ENCODE measurements around the gene FNBP1.

DNA sequence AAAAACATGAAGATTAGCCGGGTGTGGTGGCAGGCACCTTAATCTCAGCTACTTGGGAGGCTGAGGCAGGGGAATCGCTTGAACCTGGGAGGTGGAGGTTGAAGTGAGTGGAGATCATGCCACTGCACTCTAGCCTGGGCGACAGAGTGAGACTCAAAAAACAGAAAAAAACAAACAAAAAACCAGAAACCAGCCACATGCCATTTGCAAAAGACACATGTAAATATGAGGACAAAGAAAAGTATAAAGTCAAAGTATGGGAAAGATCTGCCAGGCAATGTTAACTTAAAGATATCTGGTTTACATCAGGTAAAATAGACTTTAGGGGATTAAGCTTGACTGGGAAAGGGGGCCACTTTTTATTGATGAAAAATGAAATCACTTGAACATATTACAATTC lies 90.7 kb downstream of the FNBP1 start:
- TF ChIP-seq, protein P1, sequence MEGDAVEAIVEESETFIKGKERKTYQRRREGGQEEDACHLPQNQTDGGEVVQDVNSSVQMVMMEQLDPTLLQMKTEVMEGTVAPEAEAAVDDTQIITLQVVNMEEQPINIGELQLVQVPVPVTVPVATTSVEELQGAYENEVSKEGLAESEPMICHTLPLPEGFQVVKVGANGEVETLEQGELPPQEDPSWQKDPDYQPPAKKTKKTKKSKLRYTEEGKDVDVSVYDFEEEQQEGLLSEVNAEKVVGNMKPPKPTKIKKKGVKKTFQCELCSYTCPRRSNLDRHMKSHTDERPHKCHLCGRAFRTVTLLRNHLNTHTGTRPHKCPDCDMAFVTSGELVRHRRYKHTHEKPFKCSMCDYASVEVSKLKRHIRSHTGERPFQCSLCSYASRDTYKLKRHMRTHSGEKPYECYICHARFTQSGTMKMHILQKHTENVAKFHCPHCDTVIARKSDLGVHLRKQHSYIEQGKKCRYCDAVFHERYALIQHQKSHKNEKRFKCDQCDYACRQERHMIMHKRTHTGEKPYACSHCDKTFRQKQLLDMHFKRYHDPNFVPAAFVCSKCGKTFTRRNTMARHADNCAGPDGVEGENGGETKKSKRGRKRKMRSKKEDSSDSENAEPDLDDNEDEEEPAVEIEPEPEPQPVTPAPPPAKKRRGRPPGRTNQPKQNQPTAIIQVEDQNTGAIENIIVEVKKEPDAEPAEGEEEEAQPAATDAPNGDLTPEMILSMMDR (conservative IDR thresholded peaks at IDR 0.05; ENCODE audit: low read depth in 2 of 2): no peak
- TF ChIP-seq EZH2 (IDR thresholded peaks at IDR 0.05; ENCODE audit: low read depth, unreplicated experiment) (no peak), EZH2phosphoT487 (IDR thresholded peaks at IDR 0.05; ENCODE audit: unreplicated experiment) (no peak), POLR2AphosphoS5 (IDR thresholded peaks at IDR 0.05; ENCODE audit: low read depth) (no peak), STAT1 (IDR thresholded peaks at IDR 0.05; ENCODE audit: unreplicated experiment) (no peak), ZNF114 (CRISPR knock-in tag; IDR thresholded peaks at IDR 0.05) (no peak), JUNB (IDR thresholded peaks at IDR 0.05; ENCODE audit: unreplicated experiment) (no peak)
- TF ChIP-seq, protein P2, sequence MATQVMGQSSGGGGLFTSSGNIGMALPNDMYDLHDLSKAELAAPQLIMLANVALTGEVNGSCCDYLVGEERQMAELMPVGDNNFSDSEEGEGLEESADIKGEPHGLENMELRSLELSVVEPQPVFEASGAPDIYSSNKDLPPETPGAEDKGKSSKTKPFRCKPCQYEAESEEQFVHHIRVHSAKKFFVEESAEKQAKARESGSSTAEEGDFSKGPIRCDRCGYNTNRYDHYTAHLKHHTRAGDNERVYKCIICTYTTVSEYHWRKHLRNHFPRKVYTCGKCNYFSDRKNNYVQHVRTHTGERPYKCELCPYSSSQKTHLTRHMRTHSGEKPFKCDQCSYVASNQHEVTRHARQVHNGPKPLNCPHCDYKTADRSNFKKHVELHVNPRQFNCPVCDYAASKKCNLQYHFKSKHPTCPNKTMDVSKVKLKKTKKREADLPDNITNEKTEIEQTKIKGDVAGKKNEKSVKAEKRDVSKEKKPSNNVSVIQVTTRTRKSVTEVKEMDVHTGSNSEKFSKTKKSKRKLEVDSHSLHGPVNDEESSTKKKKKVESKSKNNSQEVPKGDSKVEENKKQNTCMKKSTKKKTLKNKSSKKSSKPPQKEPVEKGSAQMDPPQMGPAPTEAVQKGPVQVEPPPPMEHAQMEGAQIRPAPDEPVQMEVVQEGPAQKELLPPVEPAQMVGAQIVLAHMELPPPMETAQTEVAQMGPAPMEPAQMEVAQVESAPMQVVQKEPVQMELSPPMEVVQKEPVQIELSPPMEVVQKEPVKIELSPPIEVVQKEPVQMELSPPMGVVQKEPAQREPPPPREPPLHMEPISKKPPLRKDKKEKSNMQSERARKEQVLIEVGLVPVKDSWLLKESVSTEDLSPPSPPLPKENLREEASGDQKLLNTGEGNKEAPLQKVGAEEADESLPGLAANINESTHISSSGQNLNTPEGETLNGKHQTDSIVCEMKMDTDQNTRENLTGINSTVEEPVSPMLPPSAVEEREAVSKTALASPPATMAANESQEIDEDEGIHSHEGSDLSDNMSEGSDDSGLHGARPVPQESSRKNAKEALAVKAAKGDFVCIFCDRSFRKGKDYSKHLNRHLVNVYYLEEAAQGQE (IDR thresholded peaks at IDR 0.05; ENCODE audit: unreplicated experiment): no peak
- TF ChIP-seq, protein P3, sequence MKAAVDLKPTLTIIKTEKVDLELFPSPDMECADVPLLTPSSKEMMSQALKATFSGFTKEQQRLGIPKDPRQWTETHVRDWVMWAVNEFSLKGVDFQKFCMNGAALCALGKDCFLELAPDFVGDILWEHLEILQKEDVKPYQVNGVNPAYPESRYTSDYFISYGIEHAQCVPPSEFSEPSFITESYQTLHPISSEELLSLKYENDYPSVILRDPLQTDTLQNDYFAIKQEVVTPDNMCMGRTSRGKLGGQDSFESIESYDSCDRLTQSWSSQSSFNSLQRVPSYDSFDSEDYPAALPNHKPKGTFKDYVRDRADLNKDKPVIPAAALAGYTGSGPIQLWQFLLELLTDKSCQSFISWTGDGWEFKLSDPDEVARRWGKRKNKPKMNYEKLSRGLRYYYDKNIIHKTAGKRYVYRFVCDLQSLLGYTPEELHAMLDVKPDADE (IDR thresholded peaks at IDR 0.05): no peak
